Mesangial cell (primary cell): Measurements from ENCODE around the gene CSNK2A3. TPM values are rescaled to one million over a fixed set of nuclear protein-coding genes. Genes with fewer than 3 reads are reported as not detected.

Experiments used
- total RNA-seq: library from RNA; depleted of rRNA; stranded (reverse); fragments of >200 nt; gene quantifications from 2 replicates; pipeline ENCODE4 v1.2.3, GENCODE V29; 2015

The CSNK2A3 gene
- total RNA-seq: 0.81 and 0.89 TPM in 2 replicates

GRCh38 chr11:11352878-11353277 is at the start of gene CSNK2A3:
CSNK2A3 (minus strand) TSS chr11:11353250; CDS start chr11:11353119, 131 bp downstream.

